H9 (cell line): Measurements from ENCODE around the gene ECHDC1. TPM values are rescaled to one million over a fixed set of nuclear protein-coding genes. Genes with fewer than 3 reads are reported as not detected.

Experiments used
- DNase-seq: peaks from one replicate; pipeline ENCODE4 v3.0.0-alpha.2; 2017
- H2AFZ ChIP-seq: one replicate; pipeline ENCODE4 v1.6.1; 2013; ENCODE audit warnings: mild to moderate bottlenecking, low read length, control low read depth, moderate library complexity
- H2AK5ac ChIP-seq: 2 replicates; pipeline ENCODE4 v1.6.1; 2013; ENCODE audit warnings: low read length, control low read depth, mixed read lengths; ENCODE audit not compliant: insufficient read length
- H2BK120ac ChIP-seq: one replicate; pipeline ENCODE4 v1.6.1; 2013; ENCODE audit warnings: low read depth, mild to moderate bottlenecking, low read length, control low read depth, inconsistent platforms; ENCODE audit not compliant: poor library complexity, severe bottlenecking
- H2BK12ac ChIP-seq: 2 replicates; pipeline ENCODE4 v1.6.1; 2013; ENCODE audit warnings: low read length, control low read depth, mixed read lengths, low read depth; ENCODE audit not compliant: insufficient read length
- H2BK15ac ChIP-seq: 2 replicates; pipeline ENCODE4 v1.6.1; 2013; ENCODE audit warnings: low read depth, low read length, control low read depth
- H2BK20ac ChIP-seq: one replicate; pipeline ENCODE4 v1.6.1; 2013; ENCODE audit warnings: low read depth, mild to moderate bottlenecking, low read length, control low read depth, inconsistent platforms; ENCODE audit not compliant: poor library complexity, severe bottlenecking
- H2BK5ac ChIP-seq: 2 replicates; pipeline ENCODE4 v1.6.1; 2013; ENCODE audit warnings: low read length, control low read depth, mixed read lengths; ENCODE audit not compliant: insufficient read length
- H3K14ac ChIP-seq: 2 replicates; pipeline ENCODE4 v1.6.1; 2013; ENCODE audit warnings: low read length, control low read depth; ENCODE audit not compliant: insufficient read depth
- H3K18ac ChIP-seq: 2 replicates; pipeline ENCODE4 v1.6.1; 2013; ENCODE audit warnings: low read depth, mild to moderate bottlenecking, mixed read lengths, low read length, control low read depth; ENCODE audit not compliant: insufficient read length
- H3K23ac ChIP-seq: 2 replicates; pipeline ENCODE4 v1.6.1; 2013; ENCODE audit warnings: low read length, control low read depth, mixed read lengths, low read depth; ENCODE audit not compliant: insufficient read length
- H3K23me2 ChIP-seq: 2 replicates; pipeline ENCODE4 v1.6.1; 2013; ENCODE audit warnings: low read depth, mild to moderate bottlenecking, mixed read lengths, low read length, control low read depth; ENCODE audit not compliant: insufficient read length, poor library complexity, severe bottlenecking
- H3K27ac ChIP-seq: 2 replicates; pipeline ENCODE4 v1.5.1; 2013; ENCODE audit warnings: low read length, control low read depth, mixed read lengths, low read depth; ENCODE audit not compliant: insufficient read length
- H3K27me3 ChIP-seq: 2 replicates; pipeline ENCODE4 v1.6.1; 2013; ENCODE audit warnings: low read length, control low read depth, inconsistent platforms; ENCODE audit not compliant: insufficient read depth
- H3K4ac ChIP-seq: 2 replicates; pipeline ENCODE4 v1.6.1; 2013; ENCODE audit warnings: low read depth, mild to moderate bottlenecking, control low read depth, inconsistent platforms, low read length, moderate library complexity
- H3K4me1 ChIP-seq: 2 replicates; pipeline ENCODE4 v1.6.1; 2013; ENCODE audit warnings: low read length, control low read depth, inconsistent platforms; ENCODE audit not compliant: insufficient read depth
- H3K4me2 ChIP-seq: 2 replicates; pipeline ENCODE4 v1.6.1; 2013; ENCODE audit warnings: low read length, control low read depth, mixed read lengths; ENCODE audit not compliant: insufficient read length, insufficient read depth
- H3K56ac ChIP-seq: 2 replicates; pipeline ENCODE4 v1.6.1; 2013; ENCODE audit warnings: low read depth, mild to moderate bottlenecking, mixed read lengths, low read length, control low read depth; ENCODE audit not compliant: insufficient read length
- H3K79me1 ChIP-seq: 2 replicates; pipeline ENCODE4 v1.6.1; 2013; ENCODE audit warnings: low read depth, mild to moderate bottlenecking, moderate library complexity, low read length, control low read depth, inconsistent platforms; ENCODE audit not compliant: insufficient read depth, poor library complexity, severe bottlenecking
- H3K79me2 ChIP-seq: 2 replicates; pipeline ENCODE4 v1.6.1; 2013; ENCODE audit warnings: low read length, control low read depth, inconsistent platforms; ENCODE audit not compliant: insufficient read depth
- H3K9ac ChIP-seq: 2 replicates; pipeline ENCODE4 v1.6.1; 2013; ENCODE audit warnings: low read length, control low read depth, mixed read lengths; ENCODE audit not compliant: insufficient read length; ENCODE audit errors: extremely low read depth
- H3K9me3 ChIP-seq: one replicate; pipeline ENCODE4 v1.6.1; 2013; ENCODE audit warnings: low read depth, low read length, inconsistent platforms; ENCODE audit not compliant: control insufficient read depth
- H3T11ph ChIP-seq: one replicate; pipeline ENCODE4 v1.6.1; 2013; ENCODE audit warnings: mild to moderate bottlenecking, low read length, control low read depth, inconsistent platforms
- H4K20me1 ChIP-seq: one replicate; pipeline ENCODE4 v1.6.1; 2013; ENCODE audit not compliant: control insufficient read depth, insufficient read length, insufficient read depth
- H4K5ac ChIP-seq: 2 replicates; pipeline ENCODE4 v1.6.1; 2013; ENCODE audit warnings: low read depth, mild to moderate bottlenecking, mixed read lengths, low read length, control low read depth; ENCODE audit not compliant: insufficient read length
- H4K8ac ChIP-seq: replicated peaks from 2 replicates; pipeline ENCODE4 v1.6.1; 2013; ENCODE audit warnings: low read length, control low read depth, mixed read lengths, low read depth; ENCODE audit not compliant: insufficient read length
- H4K91ac ChIP-seq: 2 replicates; pipeline ENCODE4 v1.6.1; 2013; ENCODE audit warnings: low read depth, mild to moderate bottlenecking, moderate library complexity, mixed read lengths, low read length, control low read depth; ENCODE audit not compliant: insufficient read length
- H3K27ac Mint-ChIP-seq, 3 experiments: 2 replicates in 2 of 3; 3 replicates in 1 of 3; pipeline ENCODE4 v1.8.0; 2020 to 2021; ENCODE audit warnings: mixed read lengths in 3 of 3, mild to moderate bottlenecking in 1 of 3, moderate library complexity in 1 of 3
- H3K27me3 Mint-ChIP-seq: 2 replicates; pipeline ENCODE4 v1.8.0; 2021; ENCODE audit warnings: low read depth, mild to moderate bottlenecking, moderate library complexity, mixed read lengths
- H3K36me3 Mint-ChIP-seq, 3 experiments: 2 replicates in 2 of 3; 3 replicates in 1 of 3; pipeline ENCODE4 v1.8.0; 2020 to 2021; ENCODE audit warnings: low read depth in 3 of 3, mixed read lengths in 3 of 3; ENCODE audit not compliant: insufficient read depth in 1 of 3
- H3K4me1 Mint-ChIP-seq, 2 experiments: 2 replicates each; pipeline ENCODE4 v1.8.0; 2020; ENCODE audit warnings: mixed read lengths in 2 of 2
- H3K4me3 Mint-ChIP-seq, 2 experiments: 2 replicates in 1 of 2; 3 replicates in 1 of 2; pipeline ENCODE4 v1.8.0; 2020 to 2021; ENCODE audit warnings: mild to moderate bottlenecking in 2 of 2, mixed read lengths in 2 of 2, moderate library complexity in 1 of 2
- H3K9me3 Mint-ChIP-seq, 2 experiments: 2 replicates in 1 of 2; 3 replicates in 1 of 2; pipeline ENCODE4 v1.8.0; 2020; ENCODE audit warnings: mild to moderate bottlenecking in 2 of 2, mixed read lengths in 2 of 2, moderate library complexity in 1 of 2
- CTCF ChIP-seq: fragments of 200-600 bp; sonication (generic); conservative IDR thresholded peaks from 3 replicates; pipeline ENCODE4 v1.8.0; 2021; ENCODE audit warnings: antibody characterized with exemption, mild to moderate bottlenecking
- WGBS: extraction: QIAGEN DNeasy Blood & Tissue Kit; methylation state at CpG from one replicate; pipeline ENCODE4 v1.1.7; 2013; ENCODE audit warnings: missing lambda C conversion rate, low lambda C conversion rate, mixed read lengths; ENCODE audit not compliant: insufficient read length; ENCODE audit errors: extremely low coverage; 5-methylcytosine and 5-hydroxymethylcytosine counted together
- total RNA-seq: library from RNA; stranded (reverse); gene quantifications from 2 replicates; pipeline ENCODE4 v1.2.1, GENCODE V29; 2021

The ECHDC1 gene
- total RNA-seq, 1 experiment from 2014 or later = 47.8 TPM

- DNase-seq = no peak
- Histone ChIP-seq H2BK5ac (no peak overlapping the region), H4K5ac (no peak overlapping the region), H2AK5ac (no peak overlapping the region), H3K79me2 (no peaks in the 10 kb centered on the region), H4K8ac (no peak overlapping the region), H3K14ac (no peak overlapping the region), H3K56ac (no peak overlapping the region), H4K91ac (no peak overlapping the region), H2AFZ (no peak overlapping the region), H3K4ac (no peak overlapping the region), H3K4me1 (no peaks in the 10 kb centered on the region), H3K9ac (no peak overlapping the region), H2BK120ac (no peak overlapping the region), H3K27ac (no peak overlapping the region), H3K23me2 (no peaks in the 10 kb centered on the region), H2BK15ac (no peak overlapping the region), H3K27me3 (no peaks in the 10 kb centered on the region), H2BK12ac (no peak overlapping the region), H3K79me1 (no peaks in the 10 kb centered on the region), H4K20me1 (no peaks in the 10 kb centered on the region), H3T11ph (no peak overlapping the region), H3K4me2 (no peak overlapping the region), H3K18ac (no peak overlapping the region), H3K9me3 (no peaks in the 10 kb centered on the region), H2BK20ac (no peak overlapping the region), H3K23ac (no peak overlapping the region)
- no peak overlapping the region for H3K27ac Mint-ChIP-seq
- no CpG with 5 or more reads among the region's 2 CpGs for WGBS
- H3K27me3 Mint-ChIP-seq = no peaks in the 10 kb centered on the region
- H3K4me1 Mint-ChIP-seq = peaks cover 6 to 15% of the 10 kb centered on the region in 2 experiments; a peak in 3 of 4 replicates
- no peak overlapping the region for H3K4me3 Mint-ChIP-seq
- H3K36me3 Mint-ChIP-seq = peaks cover 6 to 28% (median 11%) of the 10 kb centered on the region in 3 experiments; a peak in 6 of 7 replicates
- H3K9me3 Mint-ChIP-seq = peaks cover 3% of the 10 kb centered on the region in 2 experiments; a peak in 2 of 5 replicates
- no peak for TF ChIP-seq CTCF
These were observed 44.9 kb downstream of the ECHDC1 start for GRCh38 chr6:127298475-127298874.
